Measurements from ENCODE around the gene ZNF443.

- TF ChIP-seq CTCF (IDR thresholded peaks at IDR 0.05; ENCODE audit: extremely low read depth in 1 of 2, insufficient read depth in 1 of 2, low read depth in 1 of 2, low read length in 2 of 2), result no peak
- no peak for TF ChIP-seq EZH2 (IDR thresholded peaks at IDR 0.05; ENCODE audit: borderline replicate concordance, low read depth, low read length, severe bottlenecking)
- no peak for TF ChIP-seq MYC (IDR thresholded peaks at IDR 0.05; ENCODE audit: low read depth, low read length)
- no peak for TF ChIP-seq POLR2A (IDR thresholded peaks at IDR 0.05; ENCODE audit: low read depth, low read length)
- TF ChIP-seq FOS (IDR thresholded peaks at IDR 0.05; ENCODE audit: borderline replicate concordance, insufficient read depth, low read length), result no peak
- no peak for TF ChIP-seq POLR2AphosphoS5 (IDR thresholded peaks at IDR 0.05; ENCODE audit: insufficient read depth, low read depth, low read length)
- TF ChIP-seq, protein P1, sequence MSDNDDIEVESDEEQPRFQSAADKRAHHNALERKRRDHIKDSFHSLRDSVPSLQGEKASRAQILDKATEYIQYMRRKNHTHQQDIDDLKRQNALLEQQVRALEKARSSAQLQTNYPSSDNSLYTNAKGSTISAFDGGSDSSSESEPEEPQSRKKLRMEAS (IDR thresholded peaks at IDR 0.05; ENCODE audit: insufficient read depth, insufficient read length), result no peak
- no peak for TF ChIP-seq JUN (IDR thresholded peaks at IDR 0.05; ENCODE audit: borderline replicate concordance, insufficient read depth, insufficient read length, low read depth)
Observed at GRCh38 chr19:12464769-12465168, 23.9 kb upstream of the ZNF443 start.

Measured in endothelial cell of umbilical vein (primary cell).